Measurements from ENCODE around the gene INO80D.

DNA sequence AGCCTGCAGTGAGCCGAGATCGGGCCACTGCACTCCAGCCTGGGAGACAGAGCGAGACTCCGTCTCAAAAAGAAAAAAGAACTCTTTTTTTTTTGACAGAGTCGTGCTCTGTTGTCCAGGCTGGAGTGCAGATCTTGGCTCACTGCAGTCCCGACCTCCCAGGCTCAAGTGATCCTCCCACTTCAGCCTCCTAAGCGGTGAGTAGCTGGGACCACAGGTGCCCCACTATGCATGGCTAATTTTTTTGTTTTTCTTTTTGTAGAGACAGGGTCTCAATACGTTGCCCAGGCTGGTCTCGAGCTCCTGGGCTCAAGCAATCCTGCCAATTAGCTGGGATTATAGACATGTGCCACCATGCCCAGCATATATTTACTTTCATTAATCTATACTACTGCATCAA lies 12.5 kb upstream of the INO80D start:
- TF ChIP-seq CTCF (IDR thresholded peaks at IDR 0.05), result no peak
- no peak for TF ChIP-seq POLR2AphosphoS5 (IDR thresholded peaks at IDR 0.05)

Measured in breast epithelium (tissue), 3 donors.